Transverse colon (tissue), 4 donors: ENCODE measurements around the gene MSI2. TPM values are rescaled to one million over a fixed set of nuclear protein-coding genes. Genes with fewer than 3 reads are reported as not detected.

ENCODE experiments used
- DNase-seq: peaks from one replicate; pipeline ENCODE4 v3.0.0-alpha.2; 2019
- H3K27ac ChIP-seq, 4 donors: fragments of 200-600 bp; sonication (generic); 2 replicates each; pipeline ENCODE4 v1.5.1; 2016 to 2018; ENCODE audit warnings: inconsistent platforms in 4 of 4
- H3K27me3 ChIP-seq: fragments of 200-600 bp; sonication (generic); 2 replicates; pipeline ENCODE4 v1.5.1; 2017; ENCODE audit warnings: inconsistent platforms
- H3K36me3 ChIP-seq, 4 donors: fragments of 200-600 bp; sonication (generic); 2 replicates each; pipeline ENCODE4 v1.5.1; 2017 to 2019; ENCODE audit warnings: inconsistent platforms in 4 of 4
- H3K4me1 ChIP-seq, 4 donors: fragments of 200-600 bp; sonication (generic); 2 replicates each; pipeline ENCODE4 v1.5.1; 2017 to 2020; ENCODE audit warnings: inconsistent platforms in 4 of 4
- H3K4me3 ChIP-seq, 4 donors: fragments of 200-600 bp; sonication (generic); 1 replicate in 1 of 4; 2 replicates in 3 of 4; pipeline versions ENCODE4 v1.5.1 to v1.6.1; 2017 to 2019; ENCODE audit warnings: inconsistent platforms in 4 of 4
- H3K9me3 ChIP-seq, 2 donors: fragments of 200-600 bp; sonication (generic); 2 replicates each; pipeline ENCODE4 v1.5.1; 2017 to 2019; ENCODE audit warnings: inconsistent platforms in 2 of 2
- EP300 ChIP-seq: sonication (generic); formaldehyde crosslinking; IDR thresholded peaks from one replicate; pipeline ENCODE4 v1.6.1; 2017; ENCODE audit warnings: antibody characterized with exemption, low read depth
- POLR2A ChIP-seq: fragments of 450-650 bp; IDR thresholded peaks from one replicate; pipeline ENCODE4 v1.6.1; 2016; ENCODE audit warnings: antibody characterized with exemption, mild to moderate bottlenecking, moderate library complexity
- POLR2AphosphoS5 ChIP-seq, 3 donors: sonication (generic); formaldehyde crosslinking; IDR thresholded peaks; one replicate each; pipeline ENCODE4 v1.6.1; 2016; ENCODE audit warnings: antibody characterized with exemption in 3 of 3
- WGBS, 2 donors: methylation state at CpG; one replicate each; pipeline ENCODE4 v1.1.5; 2018; ENCODE audit warnings: low coverage in 1 of 2; 5-methylcytosine and 5-hydroxymethylcytosine counted together
- in situ Hi-C, 4 donors: fragments of 200-750 bp; cut with MboI; loops; one replicate each; pipeline versions ENCODE4 v1.15.0 to v1.15.1; 2017; ENCODE audit warnings: low sequenced_read_pairs in 3 of 4, low pct_ligation_motif_present in 1 of 4, low pct_unique_long_range_greater_than_20kb in 1 of 4
- intact Hi-C: fragments of 100-400 bp; cut with DNase I; formaldehyde crosslinking; loops from one replicate; pipeline ENCODE4 v1.15.1; 2023; ENCODE audit warnings: low total_unique reads
- total RNA-seq, 4 donors: library from RNA; depleted of rRNA; stranded (reverse); fragments of >200 nt; gene quantifications; one replicate each; pipeline ENCODE4 v1.1.0, GENCODE V29; 2016
- TF ChIP-seq, protein P1 (sequence below), 5 experiments: fragments of 200-600 bp in 3 of 5; fragments of 450-650 bp in 2 of 5; sonication (generic) in 3 of 5; IDR thresholded peaks; 1 replicate in 2 of 5; 2 replicates in 3 of 5; pipeline ENCODE4 v1.5.1; 2016 to 2017; ENCODE audit warnings: antibody characterized with exemption in 5 of 5, inconsistent platforms in 3 of 5, mild to moderate bottlenecking in 2 of 5, moderate library complexity in 1 of 5

The MSI2 gene
- total RNA-seq, 4 donors from 2014 or later: 20.6 to 36.0 (median 29.3) TPM

DNA sequence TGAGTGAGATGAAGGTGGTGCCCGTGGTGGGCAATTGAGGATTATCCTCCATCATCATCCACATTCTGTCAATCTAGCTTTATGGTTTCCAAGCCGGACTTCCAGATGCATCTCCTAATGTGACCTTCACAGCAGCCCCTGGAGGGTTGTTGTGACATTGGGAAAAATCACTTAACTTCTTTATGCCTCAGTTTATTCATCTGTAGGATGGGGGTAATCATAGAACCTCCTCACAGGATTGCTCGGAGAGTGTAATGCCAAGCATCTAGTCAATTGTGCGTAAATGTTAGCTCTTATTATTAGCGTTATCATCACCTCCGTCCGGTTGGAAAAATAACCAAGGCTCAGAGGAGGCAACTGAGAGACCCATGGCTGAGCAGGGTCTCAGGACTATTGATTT lies 274.8 kb downstream of the MSI2 start:
- peaks cover 0 to 16% (median 3%) of the 10 kb centered on the region in 4 donors for H3K4me1 ChIP-seq
- in situ Hi-C loops: no loop called here
- H3K27ac ChIP-seq: no peak overlapping the region
- intact Hi-C loops: no loop called here
- no peak overlapping the region for H3K4me3 ChIP-seq
- WGBS, 2 donors: 92 to 97% methylated on average over 6 to 7 of the region's 7 CpGs
- no peaks in the 10 kb centered on the region for H3K9me3 ChIP-seq
- DNase-seq: no peak
- H3K36me3 ChIP-seq: no peaks in the 10 kb centered on the region
- no peaks in the 10 kb centered on the region for H3K27me3 ChIP-seq
- TF ChIP-seq POLR2AphosphoS5 (IDR thresholded peaks at IDR 0.05) (no peak), EP300 (no peak), POLR2A (no peak)
- TF ChIP-seq, protein P1, sequence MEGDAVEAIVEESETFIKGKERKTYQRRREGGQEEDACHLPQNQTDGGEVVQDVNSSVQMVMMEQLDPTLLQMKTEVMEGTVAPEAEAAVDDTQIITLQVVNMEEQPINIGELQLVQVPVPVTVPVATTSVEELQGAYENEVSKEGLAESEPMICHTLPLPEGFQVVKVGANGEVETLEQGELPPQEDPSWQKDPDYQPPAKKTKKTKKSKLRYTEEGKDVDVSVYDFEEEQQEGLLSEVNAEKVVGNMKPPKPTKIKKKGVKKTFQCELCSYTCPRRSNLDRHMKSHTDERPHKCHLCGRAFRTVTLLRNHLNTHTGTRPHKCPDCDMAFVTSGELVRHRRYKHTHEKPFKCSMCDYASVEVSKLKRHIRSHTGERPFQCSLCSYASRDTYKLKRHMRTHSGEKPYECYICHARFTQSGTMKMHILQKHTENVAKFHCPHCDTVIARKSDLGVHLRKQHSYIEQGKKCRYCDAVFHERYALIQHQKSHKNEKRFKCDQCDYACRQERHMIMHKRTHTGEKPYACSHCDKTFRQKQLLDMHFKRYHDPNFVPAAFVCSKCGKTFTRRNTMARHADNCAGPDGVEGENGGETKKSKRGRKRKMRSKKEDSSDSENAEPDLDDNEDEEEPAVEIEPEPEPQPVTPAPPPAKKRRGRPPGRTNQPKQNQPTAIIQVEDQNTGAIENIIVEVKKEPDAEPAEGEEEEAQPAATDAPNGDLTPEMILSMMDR (IDR thresholded peaks at IDR 0.05): no peak

DNA sequence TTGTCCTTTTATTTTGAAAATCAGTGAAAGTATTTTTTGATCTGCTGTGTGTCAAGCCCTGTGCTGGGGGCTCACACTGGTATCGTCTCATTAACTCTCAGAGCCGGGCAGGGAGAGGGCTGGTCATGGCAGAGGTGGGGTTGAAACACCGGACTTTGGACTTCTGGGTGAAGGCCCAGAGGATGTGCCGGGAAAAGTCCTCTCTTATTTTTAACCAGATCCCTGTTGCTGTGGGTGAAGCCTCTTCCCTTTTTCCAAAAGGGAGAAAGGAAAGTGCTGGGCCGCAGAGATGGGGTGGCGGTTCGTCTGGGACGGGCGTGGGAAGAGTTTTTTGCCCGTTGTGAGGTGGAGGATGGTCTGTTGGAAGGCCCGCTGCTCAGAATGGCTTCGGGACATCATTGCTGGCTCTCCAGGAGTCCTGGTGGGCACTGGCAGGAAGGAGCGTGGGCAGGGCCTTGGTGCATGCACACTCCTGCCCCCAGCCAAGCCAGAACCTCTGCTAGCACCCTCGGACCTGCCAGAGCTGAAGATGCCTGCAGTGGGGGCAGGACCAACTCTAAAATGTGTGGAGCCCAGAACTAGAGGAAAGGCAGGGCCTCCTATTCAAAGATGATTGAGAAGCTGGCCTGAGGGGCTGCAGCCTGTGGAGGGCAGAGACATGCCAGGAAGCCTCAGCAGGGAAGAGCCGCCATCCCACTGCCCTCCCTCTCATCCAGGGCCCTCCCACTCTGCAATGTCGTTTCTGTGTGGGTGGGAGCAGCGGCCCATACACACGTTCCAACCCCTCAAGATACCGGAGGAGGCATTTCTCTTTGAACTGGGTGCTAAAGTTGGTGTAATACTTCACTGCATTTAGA lies 275.6 kb downstream of the MSI2 start:
- Histone ChIP-seq H3K36me3 (no peaks in the 10 kb centered on the region), H3K27ac (no peak overlapping the region), H3K4me1 (peaks cover 0 to 16% (median 3%) of the 10 kb centered on the region in 4 donors), H3K27me3 (no peaks in the 10 kb centered on the region), H3K4me3 (no peak overlapping the region), H3K9me3 (no peaks in the 10 kb centered on the region)
- TF ChIP-seq POLR2AphosphoS5 (IDR thresholded peaks at IDR 0.05): no peak
- TF ChIP-seq EP300: no peak
- TF ChIP-seq, protein P1 (IDR thresholded peaks at IDR 0.05): no peak
- intact Hi-C loops: no loop called here
- DNase-seq: no peak
- WGBS, 2 donors: 75 to 76% methylated on average over 6 to 19 of the region's 19 CpGs
- in situ Hi-C loops: no loop called here

DNA sequence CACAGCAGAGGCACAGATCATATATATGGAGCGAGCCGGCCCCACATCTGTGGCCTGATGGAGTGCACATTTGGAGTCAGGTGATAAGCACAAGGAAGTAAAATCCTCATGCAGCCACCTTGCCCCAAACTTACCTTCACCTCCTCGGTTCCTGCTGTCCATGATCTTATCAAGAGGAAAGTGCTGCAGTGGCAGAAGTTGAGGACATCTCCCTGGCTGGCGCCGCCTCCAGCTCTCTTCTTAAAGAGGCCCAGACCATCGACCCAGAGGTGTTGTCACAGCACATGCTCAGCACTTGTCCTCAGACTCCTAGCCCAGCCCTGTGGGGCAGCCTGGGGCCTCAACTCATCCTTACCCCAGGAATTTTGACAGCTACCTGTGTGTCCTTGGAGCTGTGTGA lies 276.2 kb downstream of the MSI2 start:
- H3K9me3 ChIP-seq: no peaks in the 10 kb centered on the region
- no peak overlapping the region for H3K27ac ChIP-seq
- in situ Hi-C loops: no loop called here
- H3K4me3 ChIP-seq: no peak overlapping the region
- H3K36me3 ChIP-seq: no peaks in the 10 kb centered on the region
- intact Hi-C loops: no loop called here
- WGBS, 2 donors: 70 to 88% methylated on average over 5 to 6 of the region's 6 CpGs
- H3K27me3 ChIP-seq: no peaks in the 10 kb centered on the region
- no peak for DNase-seq
- no peak for TF ChIP-seq EP300
- TF ChIP-seq, protein P1 (IDR thresholded peaks at IDR 0.05): no peak
- no peak for TF ChIP-seq POLR2AphosphoS5 (IDR thresholded peaks at IDR 0.05)
- no peak for TF ChIP-seq POLR2A
- peaks cover 0 to 16% (median 3%) of the 10 kb centered on the region in 4 donors for H3K4me1 ChIP-seq

DNA sequence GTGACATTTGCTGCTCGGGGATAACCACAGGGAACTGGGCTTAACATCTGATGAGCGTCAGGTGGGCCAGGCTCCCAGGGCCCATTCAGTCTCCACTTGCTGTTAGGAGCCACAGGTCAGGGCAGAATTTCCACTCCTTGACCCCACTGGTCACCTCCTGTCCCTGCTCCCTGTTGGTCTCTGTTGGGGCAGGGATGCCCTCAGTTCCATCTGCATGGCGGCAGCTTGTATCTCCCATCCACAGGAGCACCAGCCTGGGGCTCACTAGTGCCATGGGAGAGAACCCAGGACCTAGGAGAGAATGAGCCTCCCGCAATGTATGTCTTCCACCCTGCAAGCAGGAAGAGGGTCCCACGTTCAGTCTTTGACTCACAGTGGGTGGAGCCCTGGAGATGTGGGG lies 276.6 kb downstream of the MSI2 start:
- Histone ChIP-seq H3K9me3 (no peaks in the 10 kb centered on the region), H3K27me3 (no peaks in the 10 kb centered on the region), H3K36me3 (no peaks in the 10 kb centered on the region), H3K4me1 (peaks cover 0 to 17% (median 2%) of the 10 kb centered on the region in 4 donors), H3K27ac (no peak overlapping the region), H3K4me3 (no peak overlapping the region)
- no peak for DNase-seq
- TF ChIP-seq EP300 (no peak), POLR2A (no peak), POLR2AphosphoS5 (IDR thresholded peaks at IDR 0.05) (no peak)
- TF ChIP-seq, protein P1 (IDR thresholded peaks at IDR 0.05): no peak
- 76% methylated on average over 5 of the region's 5 CpGs; no CpG with 5 or more reads in 1 of the 2 donors for WGBS, 2 donors
- in situ Hi-C loops (no loop called here), intact Hi-C loops (no loop called here)
